GM10266 (cell line): ENCODE measurements around the gene TRIM4.
"Not testable (repeated sequence)": the region's sequence is repeated elsewhere in the genome, so short reads cannot be mapped to it uniquely, and the experiment has no call there.

Experiments used
- DNase-seq: peaks from one replicate; pipeline ENCODE4 v3.0.0; 2012; ENCODE audit errors: extremely low spot score
- TF ChIP-seq, protein P1 (sequence below): IDR thresholded peaks from 2 replicates; pipeline ENCODE4 v1.5.1; 2012; ENCODE audit warnings: mild to moderate bottlenecking, low read depth; ENCODE audit not compliant: control insufficient read depth, insufficient read depth; ENCODE audit errors: missing control alignments

The TRIM4 gene

DNA sequence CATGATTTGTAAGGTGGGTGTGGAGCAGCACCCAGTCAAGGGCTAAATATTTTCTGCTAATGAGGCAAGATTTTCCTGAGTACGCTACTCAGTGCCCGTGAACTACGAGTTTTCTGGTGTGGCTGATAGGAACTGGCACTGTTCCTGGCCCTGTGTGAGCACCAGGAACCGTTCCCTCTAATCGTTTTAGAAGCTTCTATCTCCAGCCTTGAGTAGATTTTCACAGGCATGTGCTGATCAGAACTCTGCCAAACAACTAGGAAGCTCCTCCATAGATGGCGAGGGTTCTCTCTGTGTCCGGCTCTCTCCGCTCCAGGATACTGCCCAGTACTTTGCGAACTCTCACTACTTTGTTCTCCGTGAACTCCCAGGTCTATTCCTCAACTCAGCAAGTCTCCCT, 17.7 kb downstream of the TRIM4 start:
- DNase-seq = no peak
- TF ChIP-seq, protein P1, sequence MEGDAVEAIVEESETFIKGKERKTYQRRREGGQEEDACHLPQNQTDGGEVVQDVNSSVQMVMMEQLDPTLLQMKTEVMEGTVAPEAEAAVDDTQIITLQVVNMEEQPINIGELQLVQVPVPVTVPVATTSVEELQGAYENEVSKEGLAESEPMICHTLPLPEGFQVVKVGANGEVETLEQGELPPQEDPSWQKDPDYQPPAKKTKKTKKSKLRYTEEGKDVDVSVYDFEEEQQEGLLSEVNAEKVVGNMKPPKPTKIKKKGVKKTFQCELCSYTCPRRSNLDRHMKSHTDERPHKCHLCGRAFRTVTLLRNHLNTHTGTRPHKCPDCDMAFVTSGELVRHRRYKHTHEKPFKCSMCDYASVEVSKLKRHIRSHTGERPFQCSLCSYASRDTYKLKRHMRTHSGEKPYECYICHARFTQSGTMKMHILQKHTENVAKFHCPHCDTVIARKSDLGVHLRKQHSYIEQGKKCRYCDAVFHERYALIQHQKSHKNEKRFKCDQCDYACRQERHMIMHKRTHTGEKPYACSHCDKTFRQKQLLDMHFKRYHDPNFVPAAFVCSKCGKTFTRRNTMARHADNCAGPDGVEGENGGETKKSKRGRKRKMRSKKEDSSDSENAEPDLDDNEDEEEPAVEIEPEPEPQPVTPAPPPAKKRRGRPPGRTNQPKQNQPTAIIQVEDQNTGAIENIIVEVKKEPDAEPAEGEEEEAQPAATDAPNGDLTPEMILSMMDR = no peak

DNA sequence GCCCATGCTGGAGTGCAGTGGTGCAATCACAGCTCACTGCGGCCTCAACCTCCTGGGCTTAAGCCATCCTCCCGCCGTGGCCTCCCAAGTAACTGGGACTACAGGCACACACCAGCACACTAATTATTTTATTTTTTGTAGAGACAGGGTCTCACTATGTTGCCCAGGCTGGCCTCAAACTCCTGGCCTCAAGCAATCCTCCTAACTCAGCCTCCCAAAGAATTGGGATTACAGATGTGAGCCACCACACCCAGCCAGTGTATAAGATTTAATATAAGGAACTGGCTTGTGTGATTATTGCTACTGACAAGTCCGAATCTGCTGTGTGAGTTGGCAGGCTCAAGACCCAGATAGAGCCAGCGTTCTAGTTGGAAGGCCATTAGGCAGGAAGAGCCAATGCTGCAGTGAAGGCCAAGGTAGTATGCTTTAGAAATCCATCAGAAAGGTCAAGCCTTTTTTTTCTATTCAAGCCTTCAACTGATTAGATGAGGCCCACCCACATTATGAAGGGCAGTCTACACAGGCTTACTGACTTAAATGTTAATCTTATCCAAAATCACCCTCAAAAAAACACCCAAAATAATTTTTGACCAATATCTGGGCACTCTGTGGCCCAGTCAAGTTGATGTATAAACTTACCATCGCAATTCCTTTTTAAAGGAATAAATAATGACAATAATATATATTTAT, 19.4 kb downstream of the TRIM4 start:
- no peak for DNase-seq
- TF ChIP-seq, protein P1 = no peak

DNA sequence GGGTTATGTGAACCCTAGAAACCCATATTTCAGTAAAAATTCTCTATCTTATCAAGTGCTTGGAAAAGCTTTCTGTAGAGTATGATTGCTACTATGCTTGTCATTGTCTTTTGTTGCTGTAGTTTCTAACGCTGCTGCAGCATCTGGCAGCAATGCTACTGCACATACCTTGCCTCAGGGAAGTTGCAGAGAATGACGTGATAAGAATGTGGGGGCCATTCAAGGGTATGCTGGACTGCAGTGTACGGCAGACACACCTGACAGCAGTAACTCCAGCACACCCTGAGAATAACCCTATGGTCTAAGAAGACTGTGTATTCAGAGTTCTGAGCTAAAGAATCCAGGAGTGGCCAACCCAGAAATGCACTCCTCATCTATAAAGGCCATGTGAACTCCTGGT, 20.5 kb downstream of the TRIM4 start:
- DNase-seq = no peak

DNA sequence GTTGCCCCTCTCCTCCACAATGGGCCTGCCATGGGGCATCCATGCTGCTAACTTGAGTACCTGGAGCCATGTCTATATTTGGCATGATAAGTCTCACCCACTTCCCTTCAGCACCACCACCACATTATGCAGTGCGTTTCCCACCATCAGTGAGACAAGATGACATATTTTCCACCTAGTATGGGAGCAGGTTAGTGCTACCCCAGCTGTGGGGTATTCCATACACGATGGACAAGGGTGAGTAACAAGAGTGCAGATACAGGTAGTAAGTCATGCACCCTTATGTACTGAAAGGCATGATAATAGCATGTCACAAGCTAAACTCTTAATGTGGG, 21.3 kb downstream of the TRIM4 start:
- no peak for DNase-seq
- TF ChIP-seq, protein P1 = no peak

More for the DNA sequence above, 20.5 kb downstream of the TRIM4 start:
- TF ChIP-seq, protein P1 = no peak

DNA sequence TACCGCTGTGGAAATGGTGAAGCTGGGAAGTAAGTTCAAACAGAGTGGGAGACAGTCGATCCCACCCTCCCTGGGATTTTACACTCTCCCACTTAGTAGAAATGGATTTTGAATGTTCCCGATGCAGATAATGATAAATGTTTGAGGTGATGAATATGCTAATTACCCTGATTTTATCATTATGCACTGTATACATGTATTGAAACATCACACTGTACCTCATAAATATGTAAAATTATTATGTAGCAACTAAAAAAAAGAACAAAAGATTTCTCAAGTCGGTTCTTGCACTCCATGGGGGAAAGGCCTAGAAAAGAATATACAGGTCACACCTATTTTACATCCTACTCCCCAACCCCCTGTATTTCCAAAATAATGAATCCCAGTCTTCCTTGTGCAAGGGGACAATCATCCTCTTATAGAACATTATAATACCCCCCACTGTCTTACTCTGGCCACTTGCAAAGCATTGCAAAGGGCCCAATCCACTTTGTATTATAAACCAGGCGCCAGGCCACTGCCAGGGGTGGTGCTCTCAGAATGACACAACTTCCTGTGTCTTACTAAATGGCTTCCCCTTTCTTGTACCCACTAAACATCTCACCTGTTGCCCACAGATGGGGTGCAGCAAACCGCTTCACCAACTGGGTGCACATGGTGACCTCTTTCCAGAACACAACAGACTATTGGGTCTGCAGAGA, 21.9 kb downstream of the TRIM4 start:
- TF ChIP-seq, protein P1 = no peak
- no peak for DNase-seq

DNA sequence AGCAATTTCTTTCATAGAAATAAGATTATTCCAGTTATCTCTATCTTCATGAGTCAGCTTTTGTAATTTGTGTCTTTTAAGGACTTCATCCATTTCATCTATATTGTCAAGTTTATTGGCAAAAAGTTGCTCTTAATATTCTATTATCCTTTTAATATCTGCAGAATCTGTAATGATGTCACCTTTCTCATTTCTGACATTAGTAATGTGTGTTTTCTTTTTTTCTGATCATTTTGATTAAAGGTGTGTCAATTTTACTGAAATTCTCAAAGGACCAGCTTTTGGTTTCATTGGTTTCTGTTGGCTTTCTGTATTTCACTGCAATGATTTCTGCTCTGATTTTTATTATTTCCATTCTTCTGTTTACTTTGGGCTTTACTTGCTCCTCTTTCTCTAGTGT, 24.6 kb downstream of the TRIM4 start:
- TF ChIP-seq, protein P1 = no peak
- no peak for DNase-seq

DNA sequence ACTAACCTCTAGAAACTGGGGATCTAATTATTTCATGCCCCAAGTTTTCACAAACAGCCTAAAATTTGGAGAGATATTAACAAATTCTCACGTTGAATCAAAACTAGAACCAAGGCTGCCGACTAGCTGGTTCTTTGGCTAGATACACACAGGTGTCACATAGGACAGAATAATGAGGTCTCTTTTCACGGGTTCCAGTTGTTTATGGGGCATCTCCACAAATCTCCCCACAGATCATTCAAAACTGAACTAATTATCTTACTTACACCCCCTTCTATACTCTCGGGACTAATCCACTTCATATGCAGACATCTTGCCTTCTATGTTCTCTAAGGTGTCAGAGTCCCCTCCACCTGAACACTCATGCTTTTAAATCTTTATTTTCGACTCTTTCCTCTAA, 26.1 kb downstream of the TRIM4 start:
- TF ChIP-seq, protein P1 = no peak
- no peak for DNase-seq

DNA sequence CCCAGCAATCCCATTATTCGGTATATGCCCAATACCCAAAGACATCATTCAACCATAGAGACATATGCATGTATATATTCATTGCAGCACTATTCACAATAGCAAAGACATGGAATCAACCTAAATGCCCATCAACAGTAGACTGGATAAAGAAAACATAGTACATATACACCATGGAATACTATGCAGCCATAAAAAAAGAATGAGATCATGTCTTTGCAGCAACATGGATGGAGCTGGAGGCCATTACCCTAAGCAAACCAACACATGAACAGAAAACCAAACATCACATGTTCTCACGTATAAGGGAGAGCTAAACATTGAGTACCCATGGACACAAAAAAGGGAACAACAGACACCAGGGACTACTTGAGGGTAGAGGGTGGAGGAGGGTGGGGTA, 29.0 kb downstream of the TRIM4 start:
- not testable (repeated sequence) for DNase-seq

DNA sequence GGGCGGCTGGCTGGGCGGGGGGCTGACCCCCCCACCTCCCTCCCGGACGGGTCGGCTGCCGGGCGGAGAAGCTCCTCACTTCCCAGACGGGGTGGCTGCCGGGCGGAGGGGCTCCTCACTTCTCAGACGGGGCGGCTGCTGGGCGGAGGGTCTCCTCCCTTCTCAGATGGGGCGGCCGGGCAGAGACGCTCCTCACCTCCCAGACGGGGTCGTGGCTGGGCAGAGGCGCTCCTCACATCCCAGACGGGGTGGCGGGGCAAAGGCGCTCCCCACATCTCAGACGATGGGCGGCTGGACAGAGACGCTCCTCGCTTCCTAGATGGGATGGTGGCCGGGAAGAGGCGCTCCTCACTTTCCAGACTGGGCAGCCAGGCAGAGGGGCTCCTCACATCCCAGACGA, 31.0 kb downstream of the TRIM4 start:
- not testable (repeated sequence) for DNase-seq
